Osteoblast (primary cell): Measurements from ENCODE around the gene SH2B2. TPM values are rescaled to one million over a fixed set of nuclear protein-coding genes. Genes with fewer than 3 reads are reported as not detected.
A peak's percentile ranks its signal among the peaks of the same experiment; 100 is the strongest.

Source experiments
- DNase-seq: peaks from one replicate; pipeline ENCODE4 v3.0.0; 2011; ENCODE audit warnings: low spot score, mixed read lengths; ENCODE audit not compliant: insufficient read length; ENCODE audit errors: missing footprints
- H2AFZ ChIP-seq: 2 replicates; pipeline ENCODE4 v1.6.0; 2011; ENCODE audit warnings: mild to moderate bottlenecking, low read length
- H3K27ac ChIP-seq: 2 replicates; pipeline ENCODE4 v1.5.1; 2011; ENCODE audit warnings: mild to moderate bottlenecking, low read depth, low read length, moderate library complexity
- H3K27me3 ChIP-seq: 2 replicates; pipeline ENCODE4 v1.6.0; 2012; ENCODE audit warnings: mild to moderate bottlenecking, control low read depth, inconsistent platforms, low read length, moderate library complexity; ENCODE audit not compliant: insufficient read depth
- H3K36me3 ChIP-seq: 2 replicates; pipeline ENCODE4 v1.5.1; 2011; ENCODE audit warnings: mild to moderate bottlenecking, low read length, control low read depth, moderate library complexity; ENCODE audit not compliant: insufficient read depth
- H3K4me1 ChIP-seq: 2 replicates; pipeline ENCODE4 v1.5.1; 2011; ENCODE audit warnings: mild to moderate bottlenecking, low read length, control low read depth, moderate library complexity; ENCODE audit not compliant: insufficient read depth
- H3K4me2 ChIP-seq: 2 replicates; pipeline ENCODE4 v1.6.0; 2011; ENCODE audit warnings: mild to moderate bottlenecking, low read length; ENCODE audit not compliant: insufficient read depth
- H3K4me3 ChIP-seq: fragments of 200-600 bp; sonication (generic); 3 replicates; pipeline ENCODE4 v1.5.1; 2012; ENCODE audit warnings: mild to moderate bottlenecking, low read length, inconsistent platforms; ENCODE audit not compliant: insufficient read depth
- H3K79me2 ChIP-seq: 2 replicates; pipeline ENCODE4 v1.6.0; 2012; ENCODE audit warnings: mild to moderate bottlenecking, low read length, control low read depth, inconsistent platforms; ENCODE audit not compliant: insufficient read depth
- H3K9me3 ChIP-seq: 2 replicates; pipeline ENCODE4 v1.5.1; 2011; ENCODE audit warnings: low read depth, low read length, control low read depth
- H4K20me1 ChIP-seq: 2 replicates; pipeline ENCODE4 v1.6.0; 2012; ENCODE audit warnings: mild to moderate bottlenecking, low read length, control low read depth; ENCODE audit not compliant: insufficient read depth
- total RNA-seq: library from RNA; depleted of rRNA; stranded (reverse); fragments of >200 nt; gene quantifications from 2 replicates; pipeline ENCODE4 v1.2.3, GENCODE V29; 2012
- TF ChIP-seq, protein P1 (sequence below): IDR thresholded peaks from 2 replicates; pipeline ENCODE4 v1.5.1; 2011; ENCODE audit warnings: mild to moderate bottlenecking, low read depth, low read length, moderate library complexity; ENCODE audit errors: extremely low read depth

Gene SH2B2
- total RNA-seq, 1 donor, result 2.2 TPM

DNA sequence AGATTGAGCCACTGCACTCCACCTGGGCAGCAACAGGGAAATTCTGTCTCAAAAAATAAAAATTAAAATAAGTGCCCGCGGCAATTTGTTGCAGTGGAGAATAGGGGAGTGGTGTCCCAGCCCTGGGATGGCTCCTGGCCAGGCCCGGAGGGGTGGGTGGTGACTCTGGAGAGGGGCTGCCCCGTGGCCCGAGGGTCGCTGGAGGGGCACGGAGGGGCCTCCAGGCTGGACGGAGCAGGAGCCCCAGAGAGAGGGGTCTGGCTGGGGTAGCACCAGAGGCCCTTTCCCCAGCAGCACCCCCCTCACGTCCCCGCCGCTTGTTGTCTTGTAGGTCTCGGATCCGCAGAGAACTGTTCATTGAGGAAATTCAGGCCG lies 38.6 kb upstream of the SH2B2 start:
- DNase-seq, result peak; percentile 67
- no peaks in the 10 kb centered on the region for H4K20me1 ChIP-seq
- no peaks in the 10 kb centered on the region for H3K27me3 ChIP-seq
- H3K9me3 ChIP-seq, result no peaks in the 10 kb centered on the region
- no peak overlapping the region for H2AFZ ChIP-seq
- no peaks in the 10 kb centered on the region for H3K79me2 ChIP-seq
- TF ChIP-seq, protein P1, sequence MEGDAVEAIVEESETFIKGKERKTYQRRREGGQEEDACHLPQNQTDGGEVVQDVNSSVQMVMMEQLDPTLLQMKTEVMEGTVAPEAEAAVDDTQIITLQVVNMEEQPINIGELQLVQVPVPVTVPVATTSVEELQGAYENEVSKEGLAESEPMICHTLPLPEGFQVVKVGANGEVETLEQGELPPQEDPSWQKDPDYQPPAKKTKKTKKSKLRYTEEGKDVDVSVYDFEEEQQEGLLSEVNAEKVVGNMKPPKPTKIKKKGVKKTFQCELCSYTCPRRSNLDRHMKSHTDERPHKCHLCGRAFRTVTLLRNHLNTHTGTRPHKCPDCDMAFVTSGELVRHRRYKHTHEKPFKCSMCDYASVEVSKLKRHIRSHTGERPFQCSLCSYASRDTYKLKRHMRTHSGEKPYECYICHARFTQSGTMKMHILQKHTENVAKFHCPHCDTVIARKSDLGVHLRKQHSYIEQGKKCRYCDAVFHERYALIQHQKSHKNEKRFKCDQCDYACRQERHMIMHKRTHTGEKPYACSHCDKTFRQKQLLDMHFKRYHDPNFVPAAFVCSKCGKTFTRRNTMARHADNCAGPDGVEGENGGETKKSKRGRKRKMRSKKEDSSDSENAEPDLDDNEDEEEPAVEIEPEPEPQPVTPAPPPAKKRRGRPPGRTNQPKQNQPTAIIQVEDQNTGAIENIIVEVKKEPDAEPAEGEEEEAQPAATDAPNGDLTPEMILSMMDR, result no peak
- H3K4me3 ChIP-seq, result no peak overlapping the region
- H3K36me3 ChIP-seq, result peaks cover 9% of the 10 kb centered on the region
- no peak overlapping the region for H3K4me2 ChIP-seq
- no peaks in the 10 kb centered on the region for H3K4me1 ChIP-seq
- no peak overlapping the region for H3K27ac ChIP-seq

DNA sequence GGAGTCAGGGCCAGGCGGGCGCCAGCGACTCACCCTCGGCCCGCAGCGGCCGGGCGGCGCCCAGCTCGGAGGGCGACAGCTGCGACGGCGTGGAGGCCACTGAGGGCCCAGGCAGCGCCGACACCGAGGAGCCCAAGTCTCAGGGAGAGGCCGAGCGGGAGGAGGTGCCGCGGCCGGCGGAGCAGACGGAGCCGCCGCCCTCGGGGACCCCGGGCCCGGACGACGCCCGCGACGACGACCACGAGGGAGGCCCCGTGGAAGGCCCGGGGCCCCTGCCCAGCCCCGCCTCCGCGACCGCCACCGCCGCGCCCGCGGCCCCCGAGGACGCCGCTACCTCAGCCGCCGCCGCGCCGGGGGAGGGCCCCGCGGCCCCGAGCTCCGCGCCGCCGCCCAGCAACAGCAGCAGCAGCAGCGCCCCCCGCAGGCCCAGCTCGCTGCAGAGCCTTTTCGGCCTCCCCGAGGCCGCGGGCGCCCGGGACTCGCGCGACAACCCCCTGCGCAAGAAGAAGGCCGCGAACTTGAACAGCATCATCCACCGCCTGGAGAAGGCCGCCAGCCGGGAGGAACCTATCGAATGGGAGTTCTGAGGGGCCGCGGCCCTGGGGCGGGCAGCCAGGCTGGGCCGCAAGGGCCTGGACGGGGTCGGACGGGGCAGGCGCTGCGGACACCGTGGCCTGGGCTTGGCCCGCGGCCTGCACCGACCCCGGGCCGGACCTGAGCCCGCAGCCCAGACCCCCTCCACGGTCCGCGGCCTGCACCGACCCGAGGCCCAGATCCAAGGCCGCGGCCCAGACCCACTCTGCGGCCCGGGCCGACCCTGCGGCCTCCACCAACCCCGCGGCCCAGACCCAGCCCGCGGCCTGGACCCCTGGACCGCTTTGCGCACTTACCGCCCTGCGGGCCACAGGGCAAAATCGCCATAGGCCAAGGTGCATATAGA lies 37.9 kb upstream of the SH2B2 start:
- Histone ChIP-seq H3K27ac (no peak overlapping the region), H3K36me3 (peaks cover 9% of the 10 kb centered on the region), H4K20me1 (no peaks in the 10 kb centered on the region), H3K4me2 (no peak overlapping the region), H2AFZ (no peak overlapping the region), H3K9me3 (no peaks in the 10 kb centered on the region), H3K4me3 (no peak overlapping the region), H3K79me2 (no peaks in the 10 kb centered on the region), H3K4me1 (no peaks in the 10 kb centered on the region), H3K27me3 (no peaks in the 10 kb centered on the region)
- TF ChIP-seq, protein P1, result no peak
- DNase-seq, result peak; percentile 72

DNA sequence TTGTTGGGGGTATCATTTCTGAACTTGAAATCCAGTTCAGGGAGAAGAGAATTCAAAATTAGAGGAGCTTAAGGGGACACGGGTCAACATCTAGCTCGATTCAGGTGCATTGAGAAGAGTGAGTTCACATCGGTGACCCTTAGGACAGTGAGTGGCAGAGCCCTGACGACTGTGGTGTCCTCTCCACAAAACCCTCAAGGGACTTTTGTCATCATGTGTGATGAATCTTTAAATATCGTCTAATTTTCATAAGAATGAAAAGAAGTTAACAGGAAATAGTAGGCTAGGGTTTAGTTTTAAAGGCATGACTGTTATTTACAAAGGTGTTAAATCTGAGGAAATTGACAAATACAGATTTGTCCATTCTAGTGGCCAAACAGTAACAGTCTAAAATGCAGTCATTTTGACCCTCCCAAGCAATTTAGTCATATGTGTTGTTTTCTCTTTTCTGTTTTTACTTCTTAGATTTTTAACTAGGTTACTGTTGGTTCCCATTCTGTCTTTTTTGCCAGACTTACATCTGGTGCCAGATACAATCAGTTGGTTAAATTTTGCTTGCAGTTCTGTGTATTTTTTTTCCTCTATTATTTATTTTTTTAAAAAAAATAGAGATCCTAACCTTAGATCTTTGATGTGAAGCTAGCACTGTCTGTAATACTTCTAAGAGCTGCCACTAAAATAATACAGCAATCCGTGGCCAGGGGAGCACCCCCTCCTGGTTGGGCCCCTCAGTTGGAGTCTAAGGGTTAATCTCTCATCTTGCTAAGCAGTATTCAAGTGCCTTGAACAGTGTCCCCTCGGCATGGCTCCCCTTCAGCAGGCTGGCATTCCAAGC lies 34.9 kb upstream of the SH2B2 start:
- H3K36me3 ChIP-seq, result peaks cover 9% of the 10 kb centered on the region
- H3K79me2 ChIP-seq, result no peaks in the 10 kb centered on the region
- no peak overlapping the region for H3K4me2 ChIP-seq
- H2AFZ ChIP-seq, result no peak overlapping the region
- DNase-seq, result peak; percentile 62
- TF ChIP-seq, protein P1, result no peak
- H3K4me1 ChIP-seq, result no peaks in the 10 kb centered on the region
- H3K4me3 ChIP-seq, result no peak overlapping the region
- H3K9me3 ChIP-seq, result no peaks in the 10 kb centered on the region
- H3K27ac ChIP-seq, result no peak overlapping the region
- no peaks in the 10 kb centered on the region for H4K20me1 ChIP-seq
- no peaks in the 10 kb centered on the region for H3K27me3 ChIP-seq

GRCh38 chr7:102252366-102252982 lies 34.2 kb upstream of the SH2B2 start:
- Histone ChIP-seq H3K27ac (no peak overlapping the region), H2AFZ (no peak overlapping the region), H3K9me3 (no peaks in the 10 kb centered on the region), H3K79me2 (no peaks in the 10 kb centered on the region), H3K4me2 (no peak overlapping the region), H3K4me1 (no peaks in the 10 kb centered on the region), H3K4me3 (no peak overlapping the region), H3K27me3 (no peaks in the 10 kb centered on the region), H4K20me1 (no peaks in the 10 kb centered on the region), H3K36me3 (peaks cover 9% of the 10 kb centered on the region)
- TF ChIP-seq, protein P1, result no peak
- DNase-seq, result peak; percentile 55
